HG02623 (cell line): Measurements from ENCODE around the gene CAMTA2.

Experiments
- ATAC-seq: cut with Tn5 transposase; IDR thresholded peaks from one replicate; pipeline ENCODE4 v1.9.1; 2021; ENCODE audit warnings: moderate library complexity; ENCODE audit not compliant: unreplicated experiment

Gene CAMTA2

DNA sequence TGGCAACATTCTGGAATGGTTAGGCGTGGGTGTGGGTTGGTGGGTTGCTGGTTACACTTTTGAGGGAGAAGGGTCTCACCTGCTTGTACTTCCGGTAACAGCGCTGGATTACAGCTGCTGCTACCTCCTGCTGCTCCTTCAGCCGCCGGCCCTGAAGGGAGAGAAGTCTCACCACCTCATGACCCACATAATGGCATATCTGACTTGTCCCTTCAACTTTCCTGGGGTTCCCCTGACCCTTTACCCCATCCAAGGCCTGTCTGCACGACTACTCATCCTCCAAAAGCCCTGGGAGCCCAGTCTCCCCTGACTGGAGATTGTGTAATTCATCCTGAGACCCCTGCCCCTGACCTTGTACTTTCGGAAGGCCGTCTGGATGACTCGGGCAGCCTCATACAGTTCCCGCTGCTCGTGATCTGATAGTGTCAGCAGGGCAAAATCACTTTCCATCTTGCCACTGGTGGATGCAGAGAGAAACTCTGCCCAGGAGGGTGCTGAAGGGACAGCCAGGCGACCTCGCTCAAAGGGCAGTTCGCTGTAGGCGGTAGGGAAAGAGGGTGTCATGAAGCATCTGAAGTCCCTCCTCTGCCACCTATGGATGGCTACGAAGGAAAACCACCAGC is 17.8 kb downstream of the CAMTA2 start:
- no peak for ATAC-seq

DNA sequence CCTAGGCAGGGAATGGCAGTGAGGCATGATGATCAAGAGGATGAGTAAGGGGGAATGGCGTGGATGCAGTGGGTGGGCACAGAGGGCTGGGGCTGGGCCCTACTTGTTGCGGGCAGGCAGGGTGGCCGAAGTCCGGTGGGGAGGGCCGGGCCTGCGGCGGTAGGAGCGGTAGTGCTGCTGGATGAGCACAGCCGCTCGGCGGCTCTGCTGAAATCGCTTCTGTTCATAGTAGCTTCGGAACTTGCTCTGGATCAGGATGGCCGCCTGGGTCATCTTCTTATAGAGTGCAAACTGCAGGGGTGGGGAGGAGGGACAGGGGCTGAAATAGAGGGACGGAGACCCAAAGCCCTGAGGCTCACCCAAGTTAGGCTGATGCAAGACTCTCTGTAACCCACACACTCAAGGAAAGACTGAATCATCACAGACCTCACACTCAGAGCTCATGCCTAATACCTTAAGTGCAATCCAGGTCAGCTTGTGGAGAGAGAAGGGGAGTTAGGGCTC is 18.4 kb downstream of the CAMTA2 start:
- no peak for ATAC-seq

DNA sequence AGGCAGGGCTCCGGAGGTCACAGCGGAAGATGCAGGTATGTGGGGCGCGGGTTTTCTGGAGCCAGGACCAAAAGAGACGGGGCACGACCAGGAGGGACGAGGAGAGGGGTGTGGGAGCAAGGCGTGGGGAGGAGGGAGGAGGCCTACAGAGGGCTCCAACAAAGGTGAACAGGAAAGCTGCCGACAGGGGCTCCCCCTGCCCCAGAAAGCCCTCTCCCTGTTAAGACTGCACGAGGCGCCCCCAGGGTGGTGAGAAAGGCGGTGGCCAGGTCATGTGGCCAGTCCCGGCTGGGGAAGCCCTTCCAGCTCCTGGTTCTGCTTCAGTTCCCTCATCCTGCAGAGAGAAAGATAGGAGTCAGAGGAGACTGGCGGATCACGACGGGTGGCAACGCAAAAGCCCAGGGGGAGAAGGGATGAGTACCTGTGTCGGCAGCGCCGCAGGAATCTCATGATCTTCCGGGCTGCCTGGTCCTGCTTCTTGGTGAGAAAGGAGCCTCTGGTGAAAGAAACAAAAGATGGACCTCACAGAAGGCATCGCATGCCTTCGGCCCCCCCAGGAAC is 18.9 kb downstream of the CAMTA2 start:
- no peak for ATAC-seq

DNA sequence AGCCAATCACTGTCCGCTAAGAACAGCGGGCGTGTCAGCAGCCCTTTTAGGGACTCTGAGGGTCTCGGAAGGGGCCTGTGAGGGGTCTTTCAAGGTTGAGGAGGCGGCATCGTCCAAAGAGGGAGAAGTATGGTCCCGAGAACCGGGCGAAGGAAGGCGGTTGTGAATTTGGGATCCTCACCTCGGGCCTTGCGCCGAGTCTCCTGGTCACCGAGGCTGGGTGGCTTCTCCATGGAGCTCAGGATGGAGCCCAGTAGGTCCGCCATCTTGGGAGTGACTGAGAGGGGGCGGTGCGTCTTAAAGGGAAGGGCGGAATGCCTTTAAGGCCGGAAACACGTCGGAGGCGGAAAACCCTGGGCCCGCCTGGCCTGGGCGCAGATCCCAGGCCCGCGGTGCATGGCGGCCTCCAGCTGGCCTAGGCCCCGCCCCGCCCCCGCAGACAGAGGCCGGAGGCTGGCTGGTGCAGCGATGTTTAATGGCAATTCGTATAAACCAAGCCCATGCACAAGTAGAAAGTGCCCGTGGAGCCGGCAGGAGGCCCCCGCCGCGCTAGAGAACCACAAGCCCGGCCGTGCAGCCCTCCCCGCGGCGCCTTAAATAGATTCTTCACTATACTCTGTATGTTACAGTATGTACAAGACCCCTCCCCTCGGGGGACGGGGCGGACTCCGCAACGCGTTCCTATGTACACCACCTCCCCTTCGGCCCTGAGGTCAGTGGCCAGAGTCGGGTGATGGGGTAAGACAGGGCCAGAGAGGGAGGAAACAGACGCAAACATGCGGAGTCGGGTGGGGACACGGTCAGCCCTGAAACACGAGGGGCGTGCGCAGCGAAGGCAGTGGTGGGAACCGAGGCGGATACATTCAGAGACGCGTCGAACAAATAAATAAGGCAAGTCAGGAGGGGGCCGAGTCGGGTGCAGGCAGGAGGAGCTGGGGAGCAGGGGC is 19.7 kb downstream of the CAMTA2 start, which contains the start of gene SPAG7:
Gene SPAG7, minus strand, starts transcription at position 279 of the 947 bp plus-strand sequence. Its CDS starts 13 bp downstream, at position 266.
- ATAC-seq, result peak; percentile 50

DNA sequence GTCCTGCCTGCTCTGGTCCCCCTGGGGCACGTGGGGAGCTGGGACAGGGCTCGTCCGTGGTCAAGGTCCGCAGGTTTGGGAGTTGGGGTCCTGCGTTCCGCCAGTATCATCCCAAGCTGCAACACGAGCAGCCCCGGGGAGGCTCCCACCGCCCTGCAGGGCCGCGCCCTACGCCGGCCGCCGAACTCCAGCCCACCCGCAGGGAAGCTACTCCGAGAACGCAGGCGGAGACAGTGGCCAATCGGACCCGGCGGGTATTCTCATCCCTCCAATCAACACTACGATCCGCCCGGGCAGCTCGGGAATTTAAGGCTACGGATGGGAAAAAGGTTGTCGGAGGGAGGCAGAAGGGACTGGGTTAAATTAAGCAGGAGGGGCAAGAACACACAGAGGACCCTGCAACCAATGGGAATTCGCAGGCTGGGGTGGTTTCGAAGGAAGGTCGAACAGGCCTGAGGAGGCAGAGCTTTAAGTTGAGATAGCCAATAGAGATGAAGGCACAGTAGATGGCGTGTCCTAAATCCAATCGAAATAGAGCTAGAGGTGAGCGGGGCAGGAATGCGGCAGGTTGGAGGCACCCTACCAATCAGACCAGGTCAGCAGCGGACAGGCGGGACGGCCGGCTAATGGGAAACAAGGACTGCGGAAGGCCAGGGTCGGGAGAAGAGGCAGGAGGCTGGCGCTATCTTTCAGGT is 20.5 kb downstream of the CAMTA2 start:
- peak; percentile 74 for ATAC-seq

DNA sequence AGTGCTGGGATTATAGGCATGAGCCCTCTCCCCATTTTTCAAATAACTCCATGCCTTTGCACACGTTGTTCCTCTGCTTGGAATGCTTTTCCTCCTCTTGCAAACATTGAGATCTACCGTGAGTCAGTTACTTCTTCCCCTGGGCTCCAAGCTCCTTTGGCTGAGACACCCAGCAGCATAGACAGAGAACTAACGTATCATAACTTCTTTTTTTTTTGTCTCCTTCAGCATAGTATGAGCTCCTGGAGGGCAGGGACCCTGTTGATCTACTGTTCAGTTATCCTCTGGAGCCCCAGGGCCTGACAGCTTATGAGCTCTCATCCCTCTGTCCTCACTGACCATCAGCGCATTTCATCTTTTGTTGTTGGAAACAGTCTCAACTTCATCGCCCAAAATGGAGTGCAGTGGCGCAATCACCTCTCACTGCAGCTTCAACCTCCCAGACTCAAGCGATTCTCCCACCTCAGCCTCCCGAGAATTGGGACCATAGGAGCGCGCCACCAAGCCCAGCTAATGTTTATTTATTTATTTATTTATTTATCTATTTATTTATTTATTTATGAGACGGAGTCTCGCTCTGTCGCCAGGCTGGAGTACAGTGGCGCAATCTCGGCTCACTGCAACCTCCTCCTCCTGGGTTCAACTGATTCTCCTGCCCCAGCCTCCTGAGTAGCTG is 22.0 kb downstream of the CAMTA2 start:
- no peak for ATAC-seq

DNA sequence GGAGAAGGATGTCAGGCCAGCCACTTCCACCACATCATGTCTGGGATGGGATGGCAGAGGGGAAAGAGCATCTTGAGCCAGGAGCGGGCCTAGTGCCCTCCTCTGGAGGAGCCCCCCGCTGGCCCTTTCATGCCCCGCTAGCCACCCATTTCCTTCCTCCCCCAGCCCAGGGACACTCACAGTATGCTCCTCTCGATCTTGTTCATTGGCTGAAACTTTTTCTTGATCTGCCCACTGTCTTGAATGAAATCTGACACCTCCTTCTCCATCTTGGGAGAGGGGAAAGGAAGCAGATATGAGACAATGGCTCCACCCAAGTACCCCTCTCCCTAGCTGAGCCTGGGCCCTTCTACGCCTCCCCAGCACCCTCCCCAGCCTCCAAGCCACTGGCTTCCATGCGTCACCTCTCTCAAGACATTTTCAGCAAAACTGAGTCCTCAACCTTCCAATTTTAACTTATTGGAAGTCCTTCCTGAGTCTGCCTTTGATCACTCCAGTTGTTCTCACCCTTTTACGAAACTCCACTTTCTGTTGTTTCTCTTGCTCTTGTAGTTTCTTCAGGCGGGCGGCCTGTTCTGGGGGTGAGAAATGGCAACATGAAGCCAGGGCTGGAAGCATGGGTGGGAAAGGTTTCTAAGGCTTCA is 27.1 kb downstream of the CAMTA2 start:
- no peak for ATAC-seq

DNA sequence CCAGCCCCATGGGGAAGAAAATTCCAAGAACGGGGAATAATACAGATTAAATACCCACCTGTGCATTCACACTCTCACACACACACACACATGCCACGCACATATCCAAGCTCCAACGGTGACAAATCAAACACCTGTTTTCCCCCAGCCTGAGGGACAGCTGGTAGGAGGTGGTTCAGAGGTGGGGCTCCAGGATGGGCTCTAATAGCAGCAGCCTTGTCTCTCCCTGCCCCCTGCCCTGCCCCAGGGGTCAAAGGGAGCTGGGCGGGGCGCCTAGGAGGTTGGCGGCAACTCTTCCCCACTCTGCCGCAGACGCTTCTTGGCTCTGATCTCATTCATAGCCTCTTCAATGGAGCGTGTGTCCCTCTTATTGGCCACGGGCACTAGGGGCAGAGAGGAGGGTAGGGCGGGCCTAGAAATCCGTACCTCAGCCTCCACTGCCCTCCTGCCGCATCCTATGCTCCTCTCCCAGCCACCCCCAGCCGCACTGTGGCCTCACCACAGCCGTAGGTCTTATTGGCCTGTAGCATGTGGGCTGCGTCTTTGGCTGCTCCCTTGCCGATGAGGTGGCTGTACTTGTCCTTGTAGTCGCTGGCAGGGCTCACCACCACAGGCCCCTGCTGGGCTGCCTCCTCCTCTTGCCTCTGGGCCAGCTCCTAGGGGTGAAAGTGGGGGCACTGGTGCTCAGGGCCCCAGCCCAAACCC is 28.1 kb downstream of the CAMTA2 start:
- ATAC-seq, result no peak

DNA sequence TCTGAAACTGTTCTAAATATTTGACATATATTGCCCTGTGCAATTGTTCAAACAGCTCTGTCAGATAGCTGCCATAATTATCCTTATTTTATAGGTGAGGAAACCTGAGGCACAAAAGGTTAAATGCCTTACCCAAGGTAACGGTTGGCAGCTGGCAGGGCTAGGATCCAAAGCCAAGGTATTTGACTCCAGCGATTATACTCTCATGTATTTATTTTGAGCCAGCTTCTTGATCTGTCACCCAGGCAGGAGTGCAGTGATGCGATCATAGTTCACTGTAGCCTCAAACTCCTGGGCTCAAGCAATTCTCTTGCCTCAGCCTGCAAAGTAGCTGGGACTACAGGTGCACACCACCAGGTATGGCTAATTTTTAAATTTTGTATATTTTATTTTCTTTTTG is 29.4 kb downstream of the CAMTA2 start:
- no peak for ATAC-seq

DNA sequence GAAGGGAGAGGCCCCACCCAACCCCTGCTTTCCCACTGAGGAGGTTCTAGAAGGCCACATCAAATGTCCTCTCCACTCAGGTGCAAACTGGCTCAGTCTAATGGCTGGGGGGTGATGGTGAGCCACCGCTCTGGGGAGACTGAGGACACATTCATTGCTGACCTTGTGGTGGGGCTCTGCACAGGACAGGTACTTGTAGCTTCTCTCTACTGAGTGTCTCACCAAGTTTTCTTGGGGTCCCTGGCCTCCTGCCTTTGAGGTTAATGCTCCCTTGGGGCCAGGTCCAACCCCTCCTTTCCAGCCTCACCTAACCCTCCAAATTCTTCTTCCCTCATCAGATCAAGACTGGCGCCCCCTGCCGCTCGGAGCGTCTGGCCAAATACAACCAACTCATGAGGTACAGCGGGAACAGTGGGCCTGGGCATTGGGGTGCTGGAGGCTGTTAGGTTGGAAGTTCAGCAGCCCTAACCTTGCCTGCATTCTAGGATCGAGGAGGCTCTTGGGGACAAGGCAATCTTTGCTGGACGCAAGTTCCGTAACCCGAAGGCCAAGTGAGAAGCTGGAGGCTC is 30.9 kb downstream of the CAMTA2 start:
- no peak for ATAC-seq

DNA sequence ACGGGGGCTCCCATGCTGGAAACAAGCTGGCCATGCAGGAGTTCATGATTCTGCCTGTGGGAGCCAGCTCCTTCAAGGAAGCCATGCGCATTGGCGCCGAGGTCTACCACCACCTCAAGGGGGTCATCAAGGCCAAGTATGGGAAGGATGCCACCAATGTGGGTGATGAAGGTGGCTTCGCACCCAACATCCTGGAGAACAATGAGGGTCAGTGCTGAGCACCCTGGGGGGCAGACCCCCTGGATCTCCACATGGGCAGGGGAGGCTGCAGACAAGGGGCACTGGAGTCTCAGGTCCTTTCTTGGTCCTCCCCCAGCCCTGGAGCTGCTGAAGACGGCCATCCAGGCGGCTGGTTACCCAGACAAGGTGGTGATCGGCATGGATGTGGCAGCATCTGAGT is 32.4 kb downstream of the CAMTA2 start:
- ATAC-seq, result no peak

DNA sequence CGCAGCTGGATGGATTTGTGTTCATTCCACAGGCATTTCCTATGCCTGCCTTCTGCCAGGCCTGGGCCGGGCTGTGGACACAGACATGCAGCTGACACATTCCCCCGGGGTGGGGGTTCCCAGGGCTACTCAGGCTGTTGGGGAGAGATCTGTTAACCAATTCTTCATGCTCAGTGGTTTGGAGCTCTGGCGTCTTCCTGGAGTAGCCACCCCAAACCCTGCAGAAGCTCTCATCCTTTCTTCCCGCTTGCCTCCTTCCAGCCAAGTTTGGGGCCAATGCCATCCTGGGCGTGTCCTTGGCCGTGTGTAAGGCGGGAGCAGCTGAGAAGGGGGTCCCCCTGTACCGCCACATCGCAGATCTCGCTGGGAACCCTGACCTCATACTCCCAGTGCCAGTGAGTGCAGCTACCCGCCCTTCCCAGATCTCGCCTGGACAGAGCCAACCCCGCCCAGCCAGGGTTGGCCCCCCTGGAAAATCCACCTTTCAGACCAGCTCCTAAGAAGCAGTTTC is 34.0 kb downstream of the CAMTA2 start:
- no peak for ATAC-seq

DNA sequence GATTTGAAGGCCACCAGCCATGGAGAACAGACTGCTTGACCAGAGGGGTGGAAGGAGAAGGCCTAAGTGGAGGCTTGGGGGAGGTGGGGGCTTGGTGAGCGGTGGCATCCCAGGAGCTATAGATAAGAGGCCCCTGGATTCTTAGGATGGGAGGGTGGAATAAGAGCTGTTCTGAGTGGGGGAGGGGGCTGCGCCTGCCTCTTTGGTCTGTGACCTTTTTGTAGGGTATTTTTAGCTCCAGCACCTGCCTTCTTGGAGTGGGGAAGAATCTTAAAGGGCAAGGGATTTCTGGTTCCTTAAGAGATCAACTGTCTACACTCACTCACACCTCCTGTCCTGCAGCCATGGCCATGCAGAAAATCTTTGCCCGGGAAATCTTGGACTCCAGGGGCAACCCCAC is 36.0 kb downstream of the CAMTA2 start:
- no peak for ATAC-seq

DNA sequence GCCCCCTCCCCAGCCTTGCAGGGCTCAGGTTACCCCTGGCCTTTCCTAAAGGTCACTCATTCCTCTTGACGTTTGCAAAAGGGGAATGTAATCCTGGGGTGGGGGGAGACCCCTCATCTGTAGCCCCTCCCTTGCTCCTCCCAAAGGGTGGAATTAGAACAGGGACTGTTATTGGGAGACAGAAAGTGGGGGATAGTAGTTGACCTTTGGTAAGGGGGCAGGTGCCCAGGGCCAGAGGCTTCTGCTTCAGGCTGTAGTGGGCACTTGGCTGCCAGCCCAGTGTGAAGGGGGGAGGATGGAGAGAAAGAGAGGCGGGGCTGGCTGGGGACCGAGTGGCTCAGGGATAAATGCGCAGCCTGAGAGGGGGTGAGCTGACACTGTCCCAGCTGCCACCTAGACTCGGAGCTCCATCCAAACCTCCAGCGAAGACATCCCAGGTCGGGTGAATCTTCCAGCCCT is 36.7 kb downstream of the CAMTA2 start, which contains the start of gene ENO3:
Gene ENO3, plus strand, starts transcription at position 374 of the 459 bp plus-strand sequence. CDS start 711 bp downstream, outside the sequence.
- no peak for ATAC-seq

DNA sequence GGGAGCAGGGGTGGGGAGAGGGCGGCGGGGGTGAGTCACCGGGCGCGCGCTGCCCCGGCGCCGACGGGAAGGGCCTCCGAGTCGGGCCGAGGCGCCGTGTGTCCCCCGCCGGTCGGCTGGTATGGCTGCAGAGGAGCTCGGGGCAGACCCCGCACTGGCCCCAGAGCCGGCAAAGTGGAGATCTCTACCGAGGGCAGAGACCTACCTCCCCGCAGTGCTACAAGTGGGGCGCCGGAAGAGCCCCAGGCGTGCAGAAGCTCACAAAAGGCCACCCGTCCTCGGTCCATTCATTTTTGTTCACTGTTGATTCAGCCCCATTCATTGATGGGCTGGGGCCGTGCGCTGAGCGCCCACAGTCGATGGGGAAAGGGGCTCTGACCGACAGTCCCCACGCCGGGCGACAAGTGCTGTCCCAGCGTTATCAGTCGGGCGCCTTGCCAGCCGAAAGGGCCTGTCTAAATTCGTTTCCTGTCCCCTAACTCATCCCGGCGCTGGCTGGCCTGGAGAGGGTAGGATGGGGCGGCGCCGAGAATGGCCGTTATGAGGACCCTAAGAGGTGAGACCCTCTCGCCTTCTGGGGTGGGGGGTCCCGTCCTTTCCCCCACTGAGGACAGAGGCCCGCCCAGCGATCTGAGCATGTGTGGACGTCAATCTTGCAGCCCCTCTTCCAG is 37.3 kb downstream of the CAMTA2 start:
- ATAC-seq, result no peak

DNA sequence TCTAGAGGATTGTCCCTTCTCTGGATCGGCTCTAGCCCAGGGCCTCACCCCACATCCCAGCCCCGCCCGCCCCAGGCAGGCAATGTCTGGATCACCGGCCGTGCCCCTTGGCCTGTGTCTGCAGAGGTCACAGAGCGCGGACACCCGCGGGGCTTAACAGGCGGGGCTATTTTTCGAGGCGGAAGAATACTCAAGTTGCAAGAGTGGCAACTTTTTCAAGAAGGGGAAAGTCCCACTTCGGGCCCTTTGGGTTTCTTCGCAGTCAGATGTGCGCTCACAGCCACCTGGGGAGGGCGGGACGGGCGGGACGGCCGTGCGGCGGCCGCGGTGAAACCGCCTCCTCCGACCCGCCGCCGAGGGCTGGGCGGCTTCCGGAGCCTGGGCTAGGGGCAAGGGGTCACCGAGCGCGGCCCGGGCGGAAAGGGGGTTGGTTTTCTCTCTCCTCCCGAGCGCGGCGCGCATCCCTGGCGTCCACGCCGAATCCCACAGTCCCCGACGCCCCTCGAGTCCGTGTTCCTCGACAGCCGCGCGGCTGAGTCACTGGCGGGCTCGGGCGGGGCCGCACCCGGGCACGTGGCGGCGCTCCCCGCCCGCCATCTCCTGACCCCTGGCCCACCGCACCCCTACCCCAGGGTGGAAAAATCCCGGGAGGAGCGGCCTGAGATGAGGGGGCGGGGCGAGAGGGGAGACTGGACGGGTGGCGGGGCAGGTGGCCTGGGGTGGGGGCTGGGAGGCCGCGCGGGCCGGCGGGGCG is 38.0 kb downstream of the CAMTA2 start:
- peak; percentile 21 for ATAC-seq

DNA sequence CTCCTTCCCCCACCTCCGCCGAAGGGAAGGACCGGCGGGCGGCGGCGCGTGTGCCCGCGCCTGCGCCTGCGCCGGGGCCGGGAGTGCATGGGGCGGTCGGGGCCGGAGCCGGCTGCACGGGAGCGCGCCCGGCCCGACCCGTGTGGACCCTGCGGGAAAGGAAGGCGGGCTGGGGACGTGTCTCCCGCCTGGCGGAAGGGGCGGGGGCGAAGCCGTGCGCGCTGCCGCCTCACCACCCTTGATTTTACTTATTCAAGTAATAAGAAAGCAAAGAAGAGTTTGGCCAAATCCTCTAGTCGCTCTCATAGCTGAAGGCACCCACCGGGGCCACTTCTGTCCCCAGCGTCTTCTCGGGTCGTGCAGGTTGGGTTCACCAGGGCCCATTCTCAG is 38.5 kb downstream of the CAMTA2 start:
- peak; percentile 40 for ATAC-seq
